Mammary epithelial cell (primary cell): Measurements from ENCODE around the gene CCDC68.

Experiments used
- CTCF ChIP-seq, 2 donors: IDR thresholded peaks in 1 of 2; conservative IDR thresholded peaks in 1 of 2; 2 replicates each; pipeline ENCODE4 v1.5.1; 2011 to 2012; ENCODE audit warnings: inconsistent platforms in 2 of 2, low read length in 2 of 2, mild to moderate bottlenecking in 2 of 2, control low read depth in 1 of 2, low read depth in 1 of 2; ENCODE audit not compliant: insufficient read depth in 1 of 2; ENCODE audit errors: extremely low read depth in 1 of 2
- EZH2 ChIP-seq: IDR thresholded peaks from 2 replicates; pipeline ENCODE4 v1.6.1; 2012; ENCODE audit warnings: low read length, inconsistent platforms, borderline replicate concordance

DNA sequence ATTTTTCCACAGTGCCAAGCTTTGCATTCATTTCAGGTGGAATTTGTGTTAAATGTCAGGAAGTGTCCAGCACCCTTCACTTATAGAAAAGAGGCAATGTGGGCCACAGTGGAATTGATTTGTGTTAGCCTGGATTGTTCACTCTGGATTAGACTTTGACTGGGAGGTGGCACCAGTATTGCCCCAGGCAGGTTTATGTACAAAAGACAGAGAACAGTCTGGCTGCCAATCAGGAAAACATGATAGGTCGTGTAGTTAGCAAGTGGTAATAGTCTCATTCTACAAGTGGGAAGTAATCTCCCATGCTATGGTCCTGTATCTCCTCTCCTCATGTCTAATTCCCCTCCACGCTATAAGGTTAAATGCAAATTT, 85.4 kb downstream of the CCDC68 start:
- TF ChIP-seq CTCF (conservative IDR thresholded peaks at IDR 0.05 in 1 of 2, IDR thresholded peaks at IDR 0.05 in 1 of 2; ENCODE audit: extremely low read depth in 1 of 2, insufficient read depth in 1 of 2, low read depth in 1 of 2, low read length in 2 of 2): no peak
- no peak for TF ChIP-seq EZH2
